OCI-LY7 (cell line): ENCODE measurements around the gene RNU1-4. TPM values are rescaled to one million over a fixed set of nuclear protein-coding genes. Genes with fewer than 3 reads are reported as not detected.
A peak's percentile ranks its signal among the peaks of the same experiment; 100 is the strongest.
"Not testable (repeated sequence)": the region's sequence is repeated elsewhere in the genome, so short reads cannot be mapped to it uniquely, and the experiment has no call there.

ENCODE experiments used
- Bru-seq: library from RNA; stranded (reverse); fragments of 400-500 nt; gene quantifications from one replicate; lab custom pipeline; 2021; lab: Mats Ljungman, UMichigan
- BruChase-seq, 2 experiments: library from RNA; stranded (reverse); fragments of 400-500 nt; gene quantifications; one replicate each; lab custom pipeline; 2021; lab: Mats Ljungman, UMichigan
- BruUV-seq: library from RNA; stranded (reverse); fragments of 400-500 nt; replicated peaks from 2 replicates; lab custom pipeline; 2021; lab: Mats Ljungman, UMichigan
- CTCF ChIA-PET: fragments of 300-600 bp; sonication (Branson Sonifier 250); formaldehyde crosslinking; loops from one replicate; lab custom pipeline; 2022; ENCODE audit warnings: antibody characterized with exemption; ENCODE audit not compliant: unreplicated experiment; lab: Charles Lee
- POLR2A ChIA-PET: fragments of 300-600 bp; sonication (Branson Sonifier 250); formaldehyde crosslinking; loops from one replicate; lab custom pipeline; 2022; ENCODE audit warnings: antibody characterized with exemption; lab: Charles Lee
- DNase-seq: peaks from one replicate; pipeline ENCODE4 v3.0.0-alpha.2; 2015; ENCODE audit warnings: low spot score
- H2AFZ ChIP-seq: fragments of 200-600 bp; sonication (generic), shearing (Covaris generic); 2 replicates; pipeline ENCODE4 v1.6.1; 2014; ENCODE audit warnings: mild to moderate bottlenecking, antibody characterized with exemption, low read length, moderate library complexity
- H3K27ac ChIP-seq: fragments of 200-600 bp; sonication (generic); 2 replicates; pipeline ENCODE4 v1.5.1; 2014; ENCODE audit warnings: mixed run types, low read depth, mild to moderate bottlenecking, moderate library complexity, low read length, inconsistent platforms; ENCODE audit not compliant: poor library complexity, severe bottlenecking
- H3K36me3 ChIP-seq: fragments of 200-600 bp; sonication (generic); 2 replicates; pipeline ENCODE4 v1.6.1; 2014; ENCODE audit warnings: mild to moderate bottlenecking, antibody characterized with exemption, low read length, moderate library complexity, mixed read lengths; ENCODE audit not compliant: insufficient read depth
- H3K4me1 ChIP-seq: fragments of 200-600 bp; sonication (generic); 2 replicates; pipeline ENCODE4 v1.5.1; 2014; ENCODE audit warnings: mild to moderate bottlenecking, low read length; ENCODE audit not compliant: insufficient read depth, poor library complexity, severe bottlenecking
- H3K4me2 ChIP-seq: fragments of 200-600 bp; sonication (generic); 2 replicates; pipeline ENCODE4 v1.6.1; 2014; ENCODE audit warnings: mild to moderate bottlenecking, low read length
- H3K4me3 ChIP-seq: fragments of 200-600 bp; sonication (generic); 2 replicates; pipeline ENCODE4 v1.5.1; 2014; ENCODE audit warnings: mild to moderate bottlenecking, low read depth, low read length; ENCODE audit not compliant: poor library complexity, severe bottlenecking
- H3K79me2 ChIP-seq: fragments of 200-600 bp; sonication (generic); 2 replicates; pipeline ENCODE4 v1.6.1; 2016; ENCODE audit warnings: low read depth, mild to moderate bottlenecking, low read length, moderate library complexity, mixed read lengths; ENCODE audit not compliant: insufficient read depth
- H3K9me2 ChIP-seq: fragments of 200-600 bp; sonication (generic); 2 replicates; pipeline ENCODE4 v1.6.1; 2016; ENCODE audit warnings: mild to moderate bottlenecking, low read length, mixed read lengths; ENCODE audit not compliant: insufficient read depth
- H3K9me3 ChIP-seq: fragments of 200-600 bp; sonication (generic); 2 replicates; pipeline ENCODE4 v1.6.1; 2014; ENCODE audit warnings: mild to moderate bottlenecking, mixed run types, low read length, mixed read lengths
- H4K20me1 ChIP-seq: fragments of 200-600 bp; sonication (generic); 2 replicates; pipeline ENCODE4 v1.6.1; 2014; ENCODE audit warnings: mild to moderate bottlenecking, antibody characterized with exemption, low read length, moderate library complexity, mixed read lengths; ENCODE audit not compliant: insufficient read depth
- intact Hi-C: fragments of 100-400 bp; cut with micrococcal nuclease; formaldehyde crosslinking; loops from one replicate; pipeline ENCODE4 v1.10.0; 2022; ENCODE audit not compliant: unreplicated experiment
- long read RNA-seq: library from polyadenylated mRNA; stranded (forward); transcript quantifications from one replicate; pipeline ENCODE4 v2.0.0, GENCODE V29; 2022
- total RNA-seq, 2 experiments: library from RNA; depleted of rRNA in 1 of 2; stranded (reverse); fragments of >200 nt in 1 of 2; shearing (Covaris generic) in 1 of 2; gene quantifications; 2 replicates each; pipeline ENCODE4 v1.2.3, GENCODE V29; 2014 to 2022

RNU1-4 gene
- total RNA-seq (2014; rRNA removed; shearing (Covaris generic)), result under 0.01 TPM in 2 replicates
- total RNA-seq (2022), result 1,721 and 1,968 TPM in 2 replicates
- percentile 32 among the genes with signal in this experiment for Bru-seq, nascent RNA
- not detected for BruChase-seq, experiment 1, labeled RNA remaining after a 6-hour chase
- BruChase-seq, experiment 2, labeled RNA remaining after a 2-hour chase, result not detected
- long read RNA-seq, result 0 reads

GRCh38 chr1:16740047-16740964 lies at the start of gene RNU1-4:
TSS of gene RNU1-4 (plus strand) at chr1:16740516.
- CTCF ChIA-PET, H3K4me3 ChIP-seq, BruUV-seq, H3K27ac ChIP-seq, H3K9me3 ChIP-seq, DNase-seq, H3K9me2 ChIP-seq, H3K4me2 ChIP-seq, H3K79me2 ChIP-seq, H2AFZ ChIP-seq, intact Hi-C loops, H3K4me1 ChIP-seq, POLR2A ChIA-PET, H4K20me1 ChIP-seq, H3K36me3 ChIP-seq: not testable (repeated sequence)

DNA sequence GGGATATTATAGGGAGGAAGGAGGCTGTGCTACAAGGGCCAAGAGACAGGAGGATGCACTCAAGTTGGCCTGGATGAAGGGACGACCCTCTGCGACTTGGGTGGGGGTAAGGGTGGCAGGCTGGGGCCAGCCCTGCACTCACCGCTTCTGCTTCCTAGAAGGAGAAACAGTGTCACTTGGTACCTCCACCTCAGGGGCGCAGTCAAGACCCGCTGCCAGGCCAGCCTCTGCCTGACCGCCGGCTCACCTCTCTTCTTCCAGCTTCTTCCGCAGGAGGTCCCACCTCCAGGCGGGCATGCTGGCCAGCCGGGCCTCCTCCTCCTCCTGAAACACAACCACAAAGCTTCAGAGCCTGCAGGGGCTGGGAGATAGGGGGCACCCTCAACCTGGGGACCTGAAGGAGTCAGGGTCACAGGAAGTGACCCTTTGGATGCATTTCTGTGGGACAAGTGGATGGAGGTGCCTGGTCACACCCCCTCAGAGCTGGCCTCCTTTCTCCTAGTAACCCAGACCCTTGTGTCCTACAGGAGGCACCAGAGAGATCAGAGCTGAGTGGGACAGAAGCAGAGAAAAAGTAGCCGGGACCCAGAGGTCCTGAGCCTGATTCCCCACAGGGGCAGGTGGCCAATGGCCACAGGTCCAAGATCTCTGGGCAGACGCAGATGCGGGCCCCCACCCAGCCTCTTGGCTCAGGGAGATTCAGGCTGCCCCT lies 49.2 kb upstream of the RNU1-4 start:
- H3K79me2 ChIP-seq, CTCF ChIA-PET, H3K27ac ChIP-seq, H3K9me2 ChIP-seq, H2AFZ ChIP-seq, H3K4me3 ChIP-seq, H3K4me1 ChIP-seq, H4K20me1 ChIP-seq, H3K9me3 ChIP-seq, DNase-seq, H3K4me2 ChIP-seq, H3K36me3 ChIP-seq, intact Hi-C loops, BruUV-seq: not testable (repeated sequence)
- POLR2A ChIA-PET, result interaction anchor here (0.5 to 0.6 kb wide), 2 partner anchors 334 to 1497 kb away, joined by 3 to 5 read pairs; no protein-coding TSS in a partner anchor

DNA sequence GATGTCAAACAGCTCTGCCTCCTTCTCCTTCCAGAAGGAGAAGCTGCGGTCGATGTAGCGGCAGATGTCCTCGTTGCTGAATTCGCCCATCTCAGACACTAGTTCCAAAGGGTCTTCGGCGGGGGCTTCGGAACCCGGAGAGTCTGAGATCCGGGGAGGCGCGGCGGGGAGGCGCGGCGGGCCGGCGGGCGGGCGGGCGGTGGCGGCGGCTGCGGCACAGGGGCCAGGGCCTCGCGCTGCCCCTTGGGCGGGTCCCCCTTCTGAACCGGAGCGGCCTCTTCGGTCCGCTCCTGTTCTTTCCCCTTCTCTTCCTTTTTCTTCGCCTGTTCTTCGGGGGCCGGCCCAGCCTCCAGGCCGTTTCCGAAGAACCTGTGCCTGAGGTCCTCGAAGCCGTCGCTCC lies 48.0 kb upstream of the RNU1-4 start:
- POLR2A ChIA-PET, H2AFZ ChIP-seq, H3K9me3 ChIP-seq, H3K4me2 ChIP-seq, BruUV-seq, CTCF ChIA-PET, DNase-seq, H3K79me2 ChIP-seq, H3K4me3 ChIP-seq, H3K4me1 ChIP-seq, H4K20me1 ChIP-seq, intact Hi-C loops, H3K9me2 ChIP-seq, H3K27ac ChIP-seq, H3K36me3 ChIP-seq: not testable (repeated sequence)

GRCh38 chr1:16692717-16693448 lies 47.4 kb upstream of the RNU1-4 start:
- CTCF ChIA-PET, result interaction anchor here (1.5 kb wide), 1 partner anchor 9 kb away, joined by 4 read pairs; no protein-coding TSS in a partner anchor
- H4K20me1 ChIP-seq, H3K4me3 ChIP-seq, BruUV-seq, H3K9me3 ChIP-seq, H3K79me2 ChIP-seq, H2AFZ ChIP-seq, intact Hi-C loops, H3K4me2 ChIP-seq, H3K9me2 ChIP-seq, H3K27ac ChIP-seq, DNase-seq, H3K36me3 ChIP-seq, POLR2A ChIA-PET, H3K4me1 ChIP-seq: not testable (repeated sequence)

DNA sequence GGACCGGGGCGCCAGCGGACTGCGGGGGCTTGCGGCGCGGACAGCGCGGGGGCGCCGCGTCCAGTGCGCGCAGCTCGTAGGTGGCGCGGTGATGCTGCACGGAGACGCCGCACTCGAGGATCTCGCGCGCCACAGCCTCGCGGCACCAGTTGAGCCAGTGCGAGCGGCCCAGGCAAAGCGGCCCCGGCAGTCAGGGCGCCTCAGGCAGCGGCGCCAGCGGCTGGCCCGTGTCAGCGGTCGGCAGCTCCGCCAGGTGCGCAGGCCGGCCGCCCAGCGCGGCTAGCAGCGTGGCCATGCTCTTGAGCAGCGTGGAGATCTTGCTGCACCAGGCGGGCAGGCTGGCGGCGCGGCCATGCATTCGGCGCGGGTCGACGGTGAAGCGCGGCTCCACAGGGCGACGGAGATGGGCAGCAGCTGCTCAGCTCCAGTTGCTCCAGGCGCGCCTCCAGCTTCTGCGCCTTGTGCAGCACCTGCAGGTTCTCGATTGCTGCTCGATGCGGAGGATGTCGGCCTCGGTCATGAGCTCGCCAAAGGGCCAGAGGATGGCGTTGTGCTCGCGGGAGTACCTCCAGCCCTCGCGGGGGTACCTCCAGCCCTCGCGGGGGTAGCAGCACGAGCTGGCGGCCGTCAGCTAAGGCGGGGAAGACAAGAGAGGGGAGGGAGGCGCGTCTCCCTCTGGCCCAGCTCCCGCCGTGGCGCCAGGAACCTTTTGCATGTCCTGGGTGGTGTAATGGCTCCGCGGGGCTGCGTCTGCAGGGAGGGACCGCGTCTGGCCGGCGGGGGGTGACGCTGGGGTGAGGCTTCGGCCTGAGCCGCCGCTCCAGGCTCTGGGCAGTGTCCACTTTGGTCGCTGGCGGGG lies 46.6 kb upstream of the RNU1-4 start:
- H4K20me1 ChIP-seq, H3K9me3 ChIP-seq, intact Hi-C loops, H2AFZ ChIP-seq, H3K27ac ChIP-seq, BruUV-seq, DNase-seq, H3K4me1 ChIP-seq, H3K4me2 ChIP-seq, H3K9me2 ChIP-seq, H3K79me2 ChIP-seq, H3K4me3 ChIP-seq, H3K36me3 ChIP-seq: not testable (repeated sequence)
- ChIA-PET POLR2A (interaction anchor here (0.5 to 0.8 kb wide), 2 partner anchors 17 to 53 kb away, joined by 3 read pairs; no protein-coding TSS in a partner anchor), CTCF (interaction anchor here (0.9 to 1.5 kb wide), 2 partner anchors 8 to 72 kb away, joined by 3 to 4 read pairs; no protein-coding TSS in a partner anchor)
